ENCODE measurements around the gene SCG5. TPM values are rescaled to one million over a fixed set of nuclear protein-coding genes. Genes with fewer than 3 reads are reported as not detected.

Gene SCG5
- polyA plus RNA-seq, 1 donor (not counting 4 experiments of a cell fraction or from before 2014, with no cell fraction given): 15.8 TPM

GRCh38 chr15:32657941-32658340 is 16.4 kb downstream of the SCG5 start:
- Histone ChIP-seq H4K20me1 (ENCODE audit: control insufficient read depth, extremely low read depth, insufficient read depth, low read length) (no peaks in the 10 kb centered on the region), H3K9me3 (ENCODE audit: control insufficient read depth, low read depth, low read length) (no peaks in the 10 kb centered on the region), H3K9ac (ENCODE audit: control insufficient read depth, extremely low read depth, insufficient read depth, low read length) (no peak overlapping the region), H3K36me3 (ENCODE audit: control insufficient read depth in 2 of 2, extremely low read depth in 1 of 2, insufficient read depth in 2 of 2, low read length in 2 of 2) (no peaks in the 10 kb centered on the region), H3K79me2 (ENCODE audit: control insufficient read depth, insufficient read depth, low read length) (no peaks in the 10 kb centered on the region), H3K4me2 (ENCODE audit: control insufficient read depth, extremely low read depth, insufficient read depth, low read depth, low read length) (peak overlapping the region; percentile 1), H3K27ac (ENCODE audit: control insufficient read depth, insufficient read depth, low read length) (no peak overlapping the region), H2AFZ (ENCODE audit: control insufficient read depth, low read length) (no peak overlapping the region), H3K9me1 (ENCODE audit: control insufficient read depth, extremely low read depth, insufficient read depth, low read length) (no peaks in the 10 kb centered on the region), H3K4me1 (ENCODE audit: control insufficient read depth, extremely low read depth, insufficient read depth, low read length) (peaks cover 29% of the 10 kb centered on the region), H3K4me3 (ENCODE audit: control insufficient read depth in 2 of 3, extremely low read depth in 1 of 3, insufficient read depth in 2 of 3, low read depth in 1 of 3, low read length in 3 of 3) (no peak overlapping the region), H3K27me3 (ENCODE audit: control insufficient read depth, extremely low read depth, insufficient read depth, low read length) (no peaks in the 10 kb centered on the region)
- dilution Hi-C loops (cut with MboI; ENCODE audit: extremely low pct_ligation_motif_present, low sequenced_read_pairs): no loop called here
- no peak for FAIRE-seq
- no peak for DNase-seq (ENCODE audit: low read depth, low spot score)
- no peak for TF ChIP-seq EZH2 (IDR thresholded peaks at IDR 0.05; ENCODE audit: low read length)
- TF ChIP-seq CTCF (optimal IDR thresholded peaks at IDR 0.05 in 1 of 3, IDR thresholded peaks at IDR 0.05 in 1 of 3, conservative IDR thresholded peaks at IDR 0.05 in 1 of 3; ENCODE audit: extremely low read depth in 1 of 3, insufficient read depth in 2 of 3, low read length in 3 of 3): no peak

GRCh38 chr15:32659340-32660155 is 18.0 kb downstream of the SCG5 start:
- Histone ChIP-seq H3K4me2 (ENCODE audit: control insufficient read depth, extremely low read depth, insufficient read depth, low read depth, low read length) (peak overlapping the region; percentile 44), H3K4me3 (ENCODE audit: control insufficient read depth in 2 of 3, extremely low read depth in 1 of 3, insufficient read depth in 2 of 3, low read depth in 1 of 3, low read length in 3 of 3) (peak overlapping the region in 1 of 3 experiments; percentile 7), H3K27ac (ENCODE audit: control insufficient read depth, insufficient read depth, low read length) (peak overlapping the region; percentile 51), H3K4me1 (ENCODE audit: control insufficient read depth, extremely low read depth, insufficient read depth, low read length) (peaks cover 29% of the 10 kb centered on the region), H3K9ac (ENCODE audit: control insufficient read depth, extremely low read depth, insufficient read depth, low read length) (no peak overlapping the region), H3K9me1 (ENCODE audit: control insufficient read depth, extremely low read depth, insufficient read depth, low read length) (no peaks in the 10 kb centered on the region), H3K79me2 (ENCODE audit: control insufficient read depth, insufficient read depth, low read length) (no peaks in the 10 kb centered on the region), H3K27me3 (ENCODE audit: control insufficient read depth, extremely low read depth, insufficient read depth, low read length) (no peaks in the 10 kb centered on the region), H4K20me1 (ENCODE audit: control insufficient read depth, extremely low read depth, insufficient read depth, low read length) (no peaks in the 10 kb centered on the region), H3K9me3 (ENCODE audit: control insufficient read depth, low read depth, low read length) (no peaks in the 10 kb centered on the region), H3K36me3 (ENCODE audit: control insufficient read depth in 2 of 2, extremely low read depth in 1 of 2, insufficient read depth in 2 of 2, low read length in 2 of 2) (no peaks in the 10 kb centered on the region), H2AFZ (ENCODE audit: control insufficient read depth, low read length) (no peak overlapping the region)
- dilution Hi-C loops (cut with MboI; ENCODE audit: extremely low pct_ligation_motif_present, low sequenced_read_pairs): no loop called here
- peak; percentile 93 for FAIRE-seq
- DNase-seq (ENCODE audit: low read depth, low spot score): peak; percentile 89
- TF ChIP-seq EZH2 (IDR thresholded peaks at IDR 0.05; ENCODE audit: low read length) (no peak), CTCF (optimal IDR thresholded peaks at IDR 0.05 in 1 of 3, IDR thresholded peaks at IDR 0.05 in 1 of 3, conservative IDR thresholded peaks at IDR 0.05 in 1 of 3; ENCODE audit: extremely low read depth in 1 of 3, insufficient read depth in 2 of 3, low read length in 3 of 3) (peak in 1 of 3 experiments; percentile 10)
